K562 (cell line): Measurements from ENCODE around the gene CLEC2D. TPM values are rescaled to one million over a fixed set of nuclear protein-coding genes. Genes with fewer than 3 reads are reported as not detected.

ENCODE experiments used
- CREB3L1 ChIP-seq: fragments of 450-650 bp; IDR thresholded peaks from 2 replicates; pipeline ENCODE4 v1.6.1; 2014; ENCODE audit warnings: low read depth, mild to moderate bottlenecking, moderate library complexity, borderline replicate concordance
- ESRRB ChIP-seq: fragments of 250-450 bp; sonication (Bioruptor Pico); IDR thresholded peaks from 2 replicates; pipeline ENCODE4 v1.5.0; 2020; ENCODE audit warnings: mild to moderate bottlenecking, moderate library complexity, borderline replicate concordance
- FOXK1 ChIP-seq: sonication (generic); formaldehyde crosslinking; IDR thresholded peaks from 2 replicates; pipeline ENCODE4 v1.8.0; 2022; ENCODE audit warnings: missing genetic modification reagents, mild to moderate bottlenecking, borderline replicate concordance
- KAT2B ChIP-seq: IDR thresholded peaks from one replicate; pipeline ENCODE4 v1.6.1; 2012; ENCODE audit warnings: low read depth, mild to moderate bottlenecking, control low read depth, inconsistent platforms, low read length, moderate library complexity
- KLF10 ChIP-seq: fragments of 250-450 bp; sonication (Bioruptor Pico); IDR thresholded peaks from 2 replicates; pipeline ENCODE4 v1.6.1; 2021; ENCODE audit warnings: matching md5 sums
- MTA3 ChIP-seq: fragments of 450-650 bp; formaldehyde crosslinking; IDR thresholded peaks from 2 replicates; pipeline ENCODE4 v1.6.1; 2017; ENCODE audit warnings: mild to moderate bottlenecking, borderline replicate concordance
- MYBL2 ChIP-seq, 2 experiments: fragments of 450-650 bp in 1 of 2; sonication (generic) in 1 of 2; formaldehyde crosslinking in 1 of 2; IDR thresholded peaks; 2 replicates each; pipeline versions ENCODE4 v1.6.1 to v1.8.1; 2017 to 2022; ENCODE audit warnings: borderline replicate concordance in 1 of 2, inconsistent platforms in 1 of 2, low read depth in 1 of 2, mild to moderate bottlenecking in 1 of 2, missing genetic modification reagents in 1 of 2, moderate library complexity in 1 of 2
- PHB2 ChIP-seq: fragments of 450-650 bp; IDR thresholded peaks from 2 replicates; pipeline ENCODE4 v1.6.1; 2017; ENCODE audit warnings: low read depth
- SIX5 ChIP-seq, 2 experiments: IDR thresholded peaks; 2 replicates each; pipeline ENCODE4 v1.6.1; 2011; ENCODE audit warnings: low read length in 2 of 2, borderline replicate concordance in 1 of 2, low read depth in 1 of 2, mild to moderate bottlenecking in 1 of 2, moderate library complexity in 1 of 2; ENCODE audit not compliant: insufficient read depth in 1 of 2
- SP1 ChIP-seq: sonication (generic); formaldehyde crosslinking; IDR thresholded peaks from 2 replicates; pipeline ENCODE4 v1.8.1; 2022; ENCODE audit warnings: mild to moderate bottlenecking, missing genetic modification reagents
- SRSF3 ChIP-seq: fragments of 200-400 bp; formaldehyde crosslinking; IDR thresholded peaks from 2 replicates; pipeline ENCODE4 v1.6.1; 2016; ENCODE audit warnings: mild to moderate bottlenecking, low read length, moderate library complexity; ENCODE audit not compliant: insufficient read depth
- SRSF7 ChIP-seq: fragments of 200-400 bp; formaldehyde crosslinking; optimal IDR thresholded peaks from 2 replicates; pipeline ENCODE3; 2017; ENCODE audit warnings: mild to moderate bottlenecking, low read depth, low read length
- ZNF165 ChIP-seq: fragments of 250-450 bp; sonication (Bioruptor Pico); IDR thresholded peaks from 2 replicates; pipeline ENCODE4 v1.4.0; 2020; ENCODE audit warnings: borderline replicate concordance
- ZNF511 ChIP-seq: sonication (generic); formaldehyde crosslinking; IDR thresholded peaks from 2 replicates; pipeline ENCODE4 v1.8.0; 2022; ENCODE audit warnings: mild to moderate bottlenecking, missing genetic modification reagents
- polyA plus RNA-seq, 8 experiments: library from polyadenylated mRNA; depleted of rRNA in 4 of 8; stranded (reverse) in 5 of 8; unstranded in 3 of 8; fragments of >200 nt; fragmentation: Nextera tagmentation in 2 of 8; fragmentation: Illumina TruSeq in 1 of 8; extraction: Ambion mirVana in 2 of 8; extraction: Trizol in 1 of 8; gene quantifications; 2 replicates each; pipeline versions ENCODE4 v1.2.1 to v1.2.3, GENCODE V29; 2011 to 2014; ENCODE audit warnings: inconsistent platforms in 1 of 8, missing spikeins in 1 of 8
- total RNA-seq, 7 experiments: library from RNA; depleted of rRNA in 6 of 7; stranded (reverse); fragments of >200 nt in 6 of 7; fragmentation: Illumina TruSeq in 2 of 7; extraction: Trizol in 2 of 7; gene quantifications; 2 replicates each; pipeline versions ENCODE4 v1.2.1 to v1.2.3, GENCODE V29; 2011 to 2021; ENCODE audit warnings: low replicate concordance in 1 of 7
- TF ChIP-seq, protein P1 (sequence below): fragments of 450-650 bp; conservative IDR thresholded peaks from 2 replicates; pipeline ENCODE4 v1.6.1; 2016; ENCODE audit warnings: missing genetic modification characterization, low read depth, mild to moderate bottlenecking, missing compliant biosample characterization, moderate library complexity
- TF ChIP-seq, protein P2 (sequence below): fragments of 250-450 bp; sonication (Bioruptor Pico); IDR thresholded peaks from 2 replicates; pipeline ENCODE4 v1.4.0; 2020; ENCODE audit warnings: mild to moderate bottlenecking, moderate library complexity, borderline replicate concordance
- TF ChIP-seq, protein P3 (sequence below): sonication (generic); formaldehyde crosslinking; IDR thresholded peaks from 2 replicates; pipeline ENCODE4 v1.8.1; 2023; ENCODE audit warnings: mild to moderate bottlenecking, missing genetic modification reagents

The CLEC2D gene
- total and polyA plus RNA-seq, 9 of the 15 experiments (the other 6 are each of a cell fraction or from before 2014, with no cell fraction given): 1.4 to 5.0 (median 2.2) TPM

- TF ChIP-seq, protein P1, sequence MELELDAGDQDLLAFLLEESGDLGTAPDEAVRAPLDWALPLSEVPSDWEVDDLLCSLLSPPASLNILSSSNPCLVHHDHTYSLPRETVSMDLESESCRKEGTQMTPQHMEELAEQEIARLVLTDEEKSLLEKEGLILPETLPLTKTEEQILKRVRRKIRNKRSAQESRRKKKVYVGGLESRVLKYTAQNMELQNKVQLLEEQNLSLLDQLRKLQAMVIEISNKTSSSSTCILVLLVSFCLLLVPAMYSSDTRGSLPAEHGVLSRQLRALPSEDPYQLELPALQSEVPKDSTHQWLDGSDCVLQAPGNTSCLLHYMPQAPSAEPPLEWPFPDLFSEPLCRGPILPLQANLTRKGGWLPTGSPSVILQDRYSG (tag): no peak
- TF ChIP-seq KAT2B (no peak), PHB2 (no peak), ZNF165 (CRISPR knock-in tag) (no peak), ESRRB (CRISPR knock-in tag) (no peak), SIX5 (IDR thresholded peaks at IDR 0.05; ENCODE audit: borderline replicate concordance in 1 of 2, insufficient read depth in 1 of 2, low read depth in 1 of 2, low read length in 2 of 2) (no peak), SP1 (CRISPR knock-in tag) (peak; percentile 47; the same call in 1 of the 2 replicates), MYBL2 (IDR thresholded peaks at IDR 0.05; ENCODE audit: low read depth) (no peak), MYBL2 (CRISPR knock-in tag; IDR thresholded peaks at IDR 0.05; ENCODE audit: borderline replicate concordance) (no peak), MTA3 (no peak), SRSF7 (no peak), SRSF3 (no peak), CREB3L1 (no peak), ZNF511 (CRISPR knock-in tag) (0 out of 2 replicates have a peak, but pooled peaks have one; percentile 26), KLF10 (CRISPR knock-in tag) (no peak), FOXK1 (CRISPR knock-in tag) (no peak)
- TF ChIP-seq, protein P2, sequence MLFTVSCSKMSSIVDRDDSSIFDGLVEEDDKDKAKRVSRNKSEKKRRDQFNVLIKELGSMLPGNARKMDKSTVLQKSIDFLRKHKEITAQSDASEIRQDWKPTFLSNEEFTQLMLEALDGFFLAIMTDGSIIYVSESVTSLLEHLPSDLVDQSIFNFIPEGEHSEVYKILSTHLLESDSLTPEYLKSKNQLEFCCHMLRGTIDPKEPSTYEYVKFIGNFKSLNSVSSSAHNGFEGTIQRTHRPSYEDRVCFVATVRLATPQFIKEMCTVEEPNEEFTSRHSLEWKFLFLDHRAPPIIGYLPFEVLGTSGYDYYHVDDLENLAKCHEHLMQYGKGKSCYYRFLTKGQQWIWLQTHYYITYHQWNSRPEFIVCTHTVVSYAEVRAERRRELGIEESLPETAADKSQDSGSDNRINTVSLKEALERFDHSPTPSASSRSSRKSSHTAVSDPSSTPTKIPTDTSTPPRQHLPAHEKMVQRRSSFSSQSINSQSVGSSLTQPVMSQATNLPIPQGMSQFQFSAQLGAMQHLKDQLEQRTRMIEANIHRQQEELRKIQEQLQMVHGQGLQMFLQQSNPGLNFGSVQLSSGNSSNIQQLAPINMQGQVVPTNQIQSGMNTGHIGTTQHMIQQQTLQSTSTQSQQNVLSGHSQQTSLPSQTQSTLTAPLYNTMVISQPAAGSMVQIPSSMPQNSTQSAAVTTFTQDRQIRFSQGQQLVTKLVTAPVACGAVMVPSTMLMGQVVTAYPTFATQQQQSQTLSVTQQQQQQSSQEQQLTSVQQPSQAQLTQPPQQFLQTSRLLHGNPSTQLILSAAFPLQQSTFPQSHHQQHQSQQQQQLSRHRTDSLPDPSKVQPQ: no peak
- TF ChIP-seq, protein P3, sequence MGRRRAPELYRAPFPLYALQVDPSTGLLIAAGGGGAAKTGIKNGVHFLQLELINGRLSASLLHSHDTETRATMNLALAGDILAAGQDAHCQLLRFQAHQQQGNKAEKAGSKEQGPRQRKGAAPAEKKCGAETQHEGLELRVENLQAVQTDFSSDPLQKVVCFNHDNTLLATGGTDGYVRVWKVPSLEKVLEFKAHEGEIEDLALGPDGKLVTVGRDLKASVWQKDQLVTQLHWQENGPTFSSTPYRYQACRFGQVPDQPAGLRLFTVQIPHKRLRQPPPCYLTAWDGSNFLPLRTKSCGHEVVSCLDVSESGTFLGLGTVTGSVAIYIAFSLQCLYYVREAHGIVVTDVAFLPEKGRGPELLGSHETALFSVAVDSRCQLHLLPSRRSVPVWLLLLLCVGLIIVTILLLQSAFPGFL (CRISPR knock-in tag): no peak
Observed at GRCh38 chr12:9647825-9648700, 21.4 kb upstream of the CLEC2D start (continued).
